Colonic mucosa (tissue), 4 donors: ENCODE data around the gene CYP2J2. TPM values are rescaled to one million over a fixed set of nuclear protein-coding genes. Genes with fewer than 3 reads are reported as not detected.

ENCODE experiments used
- DNase-seq: peaks from one replicate; pipeline ENCODE4 v3.0.0-alpha.2; 2020
- H3K27ac ChIP-seq: fragments of 200-600 bp; one replicate; pipeline ENCODE4 v1.8.0; 2021
- H3K27me3 ChIP-seq: fragments of 200-600 bp; one replicate; pipeline ENCODE4 v1.8.0; 2021
- H3K36me3 ChIP-seq: fragments of 200-600 bp; one replicate; pipeline ENCODE4 v1.8.0; 2021
- H3K4me1 ChIP-seq: fragments of 200-600 bp; one replicate; pipeline ENCODE4 v1.8.0; 2021; ENCODE audit warnings: mild to moderate bottlenecking
- H3K4me3 ChIP-seq: fragments of 200-600 bp; one replicate; pipeline ENCODE4 v1.8.0; 2021
- H3K9ac ChIP-seq, 2 donors: one replicate each; pipeline ENCODE4 v1.7.0; 2013; ENCODE audit warnings: control low read depth in 2 of 2, low read depth in 2 of 2, low read length in 2 of 2
- H3K9me3 ChIP-seq: fragments of 200-600 bp; one replicate; pipeline ENCODE4 v1.8.0; 2021
- CTCF ChIP-seq: fragments of 200-600 bp; IDR thresholded peaks from one replicate; pipeline ENCODE4 v1.8.0; 2022; ENCODE audit warnings: antibody characterized with exemption, mild to moderate bottlenecking
- intact Hi-C: fragments of 100-400 bp; cut with DNase I; formaldehyde crosslinking; loops from one replicate; pipeline ENCODE4 v1.14.1; 2022
- total RNA-seq, 2 donors: library from RNA; stranded (reverse); fragmentation: NEBNext Ultra II Directional in 1 of 2; extraction: Animal tissue kit (Norgen Biotek cat#: 25700) in 1 of 2; gene quantifications; one replicate each; pipeline ENCODE4 v1.2.1, GENCODE V29; 2021
- donor health status: healthy.
- donor health status: DM: no; HTN: no; CAD: no.
- donor health status: DM: no; HTN: no; CAD: no.

The CYP2J2 gene
- total RNA-seq, 2 donors from 2014 or later: 39.2 to 56.8 TPM

- no peak overlapping the region for H3K27ac ChIP-seq
- no peak overlapping the region for H3K9ac ChIP-seq
- intact Hi-C loops: loop anchor here (2.0 kb wide), 1 partner anchor 68 kb away; no protein-coding TSS in a partner anchor
- no peaks in the 10 kb centered on the region for H3K4me1 ChIP-seq
- no peaks in the 10 kb centered on the region for H3K36me3 ChIP-seq
- TF ChIP-seq CTCF: peak; percentile 84
- H3K9me3 ChIP-seq: no peaks in the 10 kb centered on the region
- peak; percentile 63 for DNase-seq
- no peak overlapping the region for H3K4me3 ChIP-seq
- no peaks in the 10 kb centered on the region for H3K27me3 ChIP-seq
These were observed 20.7 kb upstream of the CYP2J2 start for GRCh38 chr1:59947047-59947938.

GRCh38 chr1:59945790-59946189, 19.2 kb upstream of the CYP2J2 start:
- Histone ChIP-seq H3K4me3 (no peak overlapping the region), H3K27ac (no peak overlapping the region), H3K9ac (no peak overlapping the region), H3K4me1 (no peaks in the 10 kb centered on the region), H3K36me3 (no peaks in the 10 kb centered on the region), H3K27me3 (no peaks in the 10 kb centered on the region), H3K9me3 (no peaks in the 10 kb centered on the region)
- no peak for DNase-seq
- intact Hi-C loops: loop anchor here (2.0 kb wide), 1 partner anchor 67 kb away; no protein-coding TSS in a partner anchor
- TF ChIP-seq CTCF: no peak

GRCh38 chr1:59939393-59939792, 12.8 kb upstream of the CYP2J2 start:
- H3K9ac ChIP-seq: no peak overlapping the region
- TF ChIP-seq CTCF: no peak
- intact Hi-C loops: no loop called here

GRCh38 chr1:59937636-59938210, 11.2 kb upstream of the CYP2J2 start:
- H3K9ac ChIP-seq: no peak overlapping the region
- no peak for DNase-seq
- no peaks in the 10 kb centered on the region for H3K9me3 ChIP-seq
- no peak overlapping the region for H3K27ac ChIP-seq
- intact Hi-C loops: no loop called here
- H3K36me3 ChIP-seq: no peaks in the 10 kb centered on the region
- no peaks in the 10 kb centered on the region for H3K4me1 ChIP-seq
- no peak overlapping the region for H3K4me3 ChIP-seq
- no peaks in the 10 kb centered on the region for H3K27me3 ChIP-seq
- no peak for TF ChIP-seq CTCF

More at GRCh38 chr1:59939393-59939792, 12.8 kb upstream of the CYP2J2 start:
- no peak overlapping the region for H3K27ac ChIP-seq
- no peak overlapping the region for H3K4me3 ChIP-seq
- H3K36me3 ChIP-seq: no peaks in the 10 kb centered on the region
- no peaks in the 10 kb centered on the region for H3K9me3 ChIP-seq
- H3K27me3 ChIP-seq: no peaks in the 10 kb centered on the region
- H3K4me1 ChIP-seq: no peaks in the 10 kb centered on the region
- no peak for DNase-seq

GRCh38 chr1:59936358-59936821, 9.8 kb upstream of the CYP2J2 start:
- intact Hi-C loops: no loop called here
- no peak for TF ChIP-seq CTCF
- no peaks in the 10 kb centered on the region for H3K9me3 ChIP-seq
- H3K4me1 ChIP-seq: no peaks in the 10 kb centered on the region
- H3K4me3 ChIP-seq: no peak overlapping the region
- DNase-seq: no peak
- no peaks in the 10 kb centered on the region for H3K27me3 ChIP-seq
- no peak overlapping the region for H3K27ac ChIP-seq
- H3K9ac ChIP-seq: no peak overlapping the region
- no peaks in the 10 kb centered on the region for H3K36me3 ChIP-seq
